GM12892 (cell line): Measurements from ENCODE around the gene IFITM2.
"Not testable (repeated sequence)": the region's sequence is repeated elsewhere in the genome, so short reads cannot be mapped to it uniquely, and the experiment has no call there.

Experiments
- DNase-seq: peaks from one replicate; pipeline ENCODE4 v3.0.0; 2011; ENCODE audit not compliant: insufficient read length
- FAIRE-seq: peaks from 2 replicates; lab custom pipeline; 2011; peaks lifted over from hg19 to GRCh38; lab: Jason Lieb, UNC
- POLR2A ChIP-seq: IDR thresholded peaks from 2 replicates; pipeline ENCODE4 v1.6.1; 2011; ENCODE audit warnings: low read depth, low read length, control low read depth
- POLR2AphosphoS5 ChIP-seq: IDR thresholded peaks from 2 replicates; pipeline ENCODE4 v1.6.1; 2011; ENCODE audit warnings: low read depth, low read length, control low read depth
- TAF1 ChIP-seq: IDR thresholded peaks from 2 replicates; pipeline ENCODE4 v1.6.1; 2011; ENCODE audit warnings: low read depth, mild to moderate bottlenecking, control low read depth, low read length, borderline replicate concordance

Gene IFITM2

DNA sequence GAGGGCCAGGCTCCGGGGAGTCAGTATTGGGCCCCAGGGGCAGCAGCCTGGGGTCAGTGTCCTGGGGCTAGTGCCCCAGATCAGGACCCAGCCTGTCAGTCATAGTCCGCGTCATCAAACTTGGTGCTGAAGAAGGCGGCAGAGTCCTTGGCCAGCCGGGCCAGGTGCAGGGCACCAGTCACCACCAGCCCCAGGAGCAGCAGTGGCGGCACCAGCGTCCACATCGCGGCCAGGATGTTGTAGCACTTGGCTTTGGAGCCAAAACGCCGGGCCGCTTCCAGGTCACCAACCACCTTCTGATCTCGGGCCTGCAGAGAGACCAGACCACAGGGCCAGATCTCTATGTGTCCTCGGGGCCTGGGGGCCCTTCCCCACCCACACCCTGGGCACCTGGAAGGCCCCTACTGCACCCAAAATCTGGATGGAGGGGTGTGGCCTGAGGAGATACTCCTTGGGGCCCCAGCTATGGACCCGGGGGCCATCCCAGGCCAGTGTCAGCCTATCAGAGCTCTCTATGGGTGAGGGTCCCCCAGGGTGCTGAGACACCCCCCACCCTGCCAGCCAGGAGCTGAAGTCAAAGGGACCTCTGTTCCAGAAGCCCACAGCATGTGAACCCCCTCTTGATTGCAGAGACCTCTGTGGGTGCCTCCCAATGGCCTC is 9.1 kb upstream of the IFITM2 start:
- no peak for FAIRE-seq
- no peak for TF ChIP-seq TAF1
- DNase-seq: no peak

DNA sequence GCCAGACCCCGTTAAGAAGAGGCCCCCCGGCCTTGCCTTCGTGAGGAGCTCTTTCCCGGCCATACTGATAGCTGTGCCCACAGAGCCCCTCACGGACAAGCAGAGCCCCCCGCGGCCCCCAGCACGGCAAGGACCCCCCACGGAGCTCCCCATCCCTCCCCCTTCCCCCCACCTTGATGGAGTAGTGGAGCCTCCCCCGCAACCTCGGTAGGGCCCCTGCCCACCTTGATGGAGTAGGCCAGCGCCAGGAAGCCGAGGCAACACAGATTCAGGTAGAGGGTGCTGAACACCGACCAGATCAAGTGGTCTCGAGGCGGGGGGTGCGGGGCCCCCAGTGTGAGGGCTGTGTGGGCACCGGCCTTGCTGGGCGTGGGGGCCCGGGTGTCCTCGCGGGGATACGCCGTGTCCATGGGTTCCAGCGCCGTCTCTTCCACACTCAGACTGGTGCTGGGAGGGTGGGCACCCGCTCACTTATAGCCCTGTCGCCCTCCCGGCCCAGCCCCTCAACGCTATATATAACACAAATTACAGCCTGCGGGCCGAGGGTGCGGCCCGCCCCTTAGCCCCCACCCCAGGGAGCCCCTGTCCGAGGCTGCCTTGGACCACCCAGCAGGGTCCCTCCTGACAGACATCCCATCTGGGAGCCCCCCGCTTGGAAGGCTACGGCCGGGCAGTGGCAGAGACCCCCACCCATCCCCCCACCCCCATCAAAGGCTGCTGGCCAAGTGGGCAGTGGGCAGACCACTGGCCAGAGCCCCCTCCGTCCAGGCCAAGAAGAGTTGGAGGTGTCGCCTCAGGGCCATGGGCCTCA is 8.3 kb upstream of the IFITM2 start, which contains the start of gene IFITM5:
IFITM5 (minus strand) TSS at position 446 of the 811 bp plus-strand sequence; CDS start at position 410, 36 bp downstream.
- no peak for TF ChIP-seq POLR2AphosphoS5
- no peak for TF ChIP-seq TAF1
- TF ChIP-seq POLR2A: no peak
- FAIRE-seq (no peak), DNase-seq (no peak)

DNA sequence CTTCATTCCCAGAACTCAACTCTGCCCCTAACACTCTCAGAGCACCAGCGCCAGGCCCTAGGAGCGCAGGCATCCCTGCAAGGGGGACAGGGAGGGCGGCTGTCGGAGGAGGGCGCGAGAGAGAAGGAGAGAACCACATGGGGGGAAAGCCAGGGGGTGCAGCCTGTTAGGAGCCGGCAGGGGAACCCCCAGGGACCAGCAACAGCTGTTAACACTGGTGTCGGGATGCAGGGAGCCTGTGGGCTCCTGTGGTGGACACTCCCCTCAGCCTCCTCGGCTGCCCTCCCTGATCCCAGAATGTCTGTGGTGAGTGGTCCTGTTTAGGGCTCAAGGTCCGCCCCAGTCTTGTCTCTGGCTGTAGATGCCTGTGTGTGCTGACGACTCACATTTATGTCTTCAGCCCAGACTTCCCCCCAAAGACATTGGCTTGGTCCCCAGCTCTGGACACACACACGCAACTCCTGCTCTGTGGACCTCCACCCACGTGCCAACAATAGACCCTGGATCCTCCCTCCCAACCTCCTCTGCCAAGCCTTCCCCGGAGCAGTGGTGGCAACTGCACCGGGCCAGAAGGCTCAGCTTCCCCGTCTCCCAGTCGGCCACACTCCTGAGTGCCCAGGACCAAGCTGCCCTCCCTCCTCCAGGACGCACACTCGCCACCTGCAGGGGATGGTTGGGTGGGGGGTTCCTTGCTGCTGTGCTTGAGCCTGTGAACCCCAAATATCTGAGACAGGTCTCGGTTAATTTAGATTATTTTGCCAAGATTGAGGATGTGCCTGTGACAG is 7.5 kb upstream of the IFITM2 start:
- TF ChIP-seq TAF1: no peak
- no peak for TF ChIP-seq POLR2A
- no peak for TF ChIP-seq POLR2AphosphoS5
- FAIRE-seq: no peak
- DNase-seq: no peak

DNA sequence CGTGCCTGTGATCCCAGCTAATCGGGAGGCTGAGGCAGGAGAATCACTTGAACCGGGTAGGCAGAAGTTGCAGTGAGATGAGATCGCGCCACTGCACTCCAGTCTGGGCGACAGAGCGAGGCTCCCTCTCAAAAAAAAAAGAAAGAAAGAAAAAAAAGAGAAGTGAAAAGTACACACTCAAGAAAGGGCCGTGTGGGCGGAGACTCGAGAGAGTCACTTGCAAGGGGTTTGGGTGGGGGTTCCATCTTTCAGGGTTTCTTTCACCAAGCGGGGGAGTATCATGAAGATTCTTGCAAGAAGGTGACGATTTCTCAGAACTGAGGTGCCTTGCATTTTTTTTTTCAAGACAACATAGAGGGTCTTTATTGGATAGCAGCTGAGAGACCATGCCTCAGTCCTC is 4.3 kb upstream of the IFITM2 start:
- no peak for TF ChIP-seq POLR2A
- no peak for TF ChIP-seq POLR2AphosphoS5
- no peak for TF ChIP-seq TAF1
- FAIRE-seq: peak; percentile 62
- no peak for DNase-seq

DNA sequence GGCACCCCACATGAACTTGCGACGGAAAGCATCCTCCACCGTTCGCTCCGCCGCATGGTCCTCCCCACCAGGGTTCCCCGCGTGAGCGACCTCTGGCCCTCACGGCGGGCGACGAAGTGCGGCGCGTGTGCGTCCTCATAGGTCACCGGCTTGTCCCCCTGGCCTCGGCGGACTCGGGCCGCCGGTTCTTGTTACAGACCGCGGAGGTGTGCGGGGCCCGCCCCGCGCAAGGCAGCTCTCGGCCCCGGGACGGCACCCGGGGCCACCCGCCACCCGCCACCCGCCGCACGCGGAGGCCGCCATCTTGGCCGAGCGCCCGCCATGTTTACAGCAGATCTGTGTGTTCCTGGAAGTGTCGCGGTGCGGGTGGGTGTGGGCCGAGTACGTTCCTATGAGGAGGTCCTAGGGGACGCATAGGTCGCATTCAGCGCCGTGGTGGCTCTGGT is 3.5 kb upstream of the IFITM2 start:
- FAIRE-seq: no peak
- TF ChIP-seq TAF1: no peak
- TF ChIP-seq POLR2AphosphoS5: no peak
- DNase-seq: no peak

DNA sequence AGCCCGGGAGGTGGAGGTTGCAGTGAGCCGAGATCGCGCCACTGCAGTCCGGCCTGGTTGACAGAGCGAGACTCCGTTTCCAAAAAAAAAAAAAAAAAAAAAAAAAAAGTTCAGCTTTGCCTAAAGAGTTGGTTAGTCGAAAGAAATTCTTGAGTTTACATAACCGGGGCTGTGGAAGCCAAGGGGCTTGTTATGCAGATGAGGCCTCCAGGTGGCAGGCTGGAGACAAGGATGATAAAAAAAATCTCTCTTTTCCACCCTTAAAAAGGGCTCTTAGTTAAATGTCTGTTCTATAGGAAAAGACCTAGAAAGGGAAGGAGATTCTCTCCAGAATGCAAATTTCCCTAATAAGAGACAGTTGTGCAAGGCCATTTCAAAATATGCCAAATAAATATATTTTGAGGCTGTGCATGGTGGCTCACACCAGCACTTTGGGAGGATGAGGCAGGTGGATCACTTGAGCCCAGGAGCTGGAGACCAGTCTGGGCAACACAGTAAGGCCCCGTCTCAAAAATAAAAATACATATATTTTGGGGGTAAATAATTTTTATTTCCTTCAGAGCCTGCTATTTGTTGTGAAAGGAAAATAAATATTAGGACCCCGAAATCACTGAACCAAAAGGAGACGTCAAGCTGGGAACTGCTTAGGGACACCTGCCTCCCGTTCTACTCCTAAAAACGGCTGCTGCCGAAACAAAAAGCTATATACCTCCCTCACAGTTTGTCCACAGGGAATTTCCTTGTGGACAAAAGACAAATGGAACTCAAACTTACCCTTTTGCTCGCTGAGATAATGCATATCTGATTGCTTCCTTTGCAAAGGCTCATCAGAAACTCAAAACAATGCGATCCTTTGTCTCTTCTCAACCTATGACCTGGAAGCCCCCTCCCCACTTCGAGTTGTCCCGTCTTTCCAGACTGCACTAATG is 2.4 kb upstream of the IFITM2 start:
- DNase-seq: no peak

DNA sequence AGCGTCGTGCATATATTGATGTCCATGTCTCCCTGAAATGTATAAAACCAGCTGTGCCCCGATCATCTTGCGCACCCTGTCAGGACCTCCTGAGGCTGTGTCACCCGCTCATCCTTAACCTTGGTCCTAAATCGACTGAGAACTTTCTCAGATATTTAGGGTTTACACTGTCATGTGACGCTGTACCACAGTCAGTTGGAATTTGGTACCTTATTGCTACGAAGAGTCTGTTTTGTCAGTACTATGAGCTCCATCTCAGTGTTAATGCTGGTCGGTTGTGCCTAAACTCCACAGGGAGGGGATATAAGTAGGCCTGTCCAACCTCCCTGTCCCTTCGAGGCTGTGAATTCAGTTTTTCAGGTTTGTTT is 1.8 kb upstream of the IFITM2 start:
- DNase-seq: no peak
- no peak for TF ChIP-seq POLR2A
- no peak for TF ChIP-seq TAF1
- no peak for TF ChIP-seq POLR2AphosphoS5
- FAIRE-seq: no peak

More for the DNA sequence above, 2.4 kb upstream of the IFITM2 start:
- TF ChIP-seq TAF1 (no peak), POLR2A (no peak), POLR2AphosphoS5 (no peak)
- FAIRE-seq: peak; percentile 5

DNA sequence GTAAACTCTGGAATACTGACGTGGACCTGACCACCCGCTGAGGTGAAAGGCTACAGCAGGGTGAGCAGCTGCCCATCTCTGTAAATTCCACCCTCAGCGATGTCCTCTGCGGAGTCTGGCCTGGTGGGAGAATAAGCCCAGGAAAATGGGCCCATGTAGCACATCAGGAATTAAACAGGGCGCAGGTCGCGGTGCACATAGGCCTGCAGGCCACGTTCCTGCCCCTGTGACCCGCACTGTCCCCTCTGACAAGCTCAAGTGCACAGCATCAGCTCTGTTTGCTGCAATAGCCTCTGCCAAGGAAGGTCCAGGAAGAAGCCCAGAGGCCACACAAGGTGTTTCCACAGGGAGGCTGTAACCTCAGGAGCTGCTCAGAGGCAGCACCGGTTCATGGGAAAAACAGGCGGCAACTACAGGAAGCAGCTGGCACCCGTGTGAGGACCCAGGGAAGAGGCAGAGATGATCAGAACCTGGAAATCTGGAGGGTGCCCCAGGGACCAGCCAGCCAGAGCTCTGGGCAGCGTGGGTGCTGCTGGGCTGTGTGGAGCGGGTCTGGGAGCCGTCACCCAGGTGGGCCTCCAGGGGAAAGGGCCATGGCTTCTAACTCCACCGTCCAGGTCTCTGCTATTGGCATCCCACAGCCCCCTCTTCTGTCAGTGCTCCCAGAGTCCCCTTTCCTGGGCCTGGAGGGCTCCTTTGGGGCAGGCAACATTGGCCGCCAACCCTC is 808 bp upstream of the IFITM2 start:
- no peak for DNase-seq
- TF ChIP-seq POLR2AphosphoS5 (no peak), TAF1 (no peak)
- FAIRE-seq: no peak

DNA sequence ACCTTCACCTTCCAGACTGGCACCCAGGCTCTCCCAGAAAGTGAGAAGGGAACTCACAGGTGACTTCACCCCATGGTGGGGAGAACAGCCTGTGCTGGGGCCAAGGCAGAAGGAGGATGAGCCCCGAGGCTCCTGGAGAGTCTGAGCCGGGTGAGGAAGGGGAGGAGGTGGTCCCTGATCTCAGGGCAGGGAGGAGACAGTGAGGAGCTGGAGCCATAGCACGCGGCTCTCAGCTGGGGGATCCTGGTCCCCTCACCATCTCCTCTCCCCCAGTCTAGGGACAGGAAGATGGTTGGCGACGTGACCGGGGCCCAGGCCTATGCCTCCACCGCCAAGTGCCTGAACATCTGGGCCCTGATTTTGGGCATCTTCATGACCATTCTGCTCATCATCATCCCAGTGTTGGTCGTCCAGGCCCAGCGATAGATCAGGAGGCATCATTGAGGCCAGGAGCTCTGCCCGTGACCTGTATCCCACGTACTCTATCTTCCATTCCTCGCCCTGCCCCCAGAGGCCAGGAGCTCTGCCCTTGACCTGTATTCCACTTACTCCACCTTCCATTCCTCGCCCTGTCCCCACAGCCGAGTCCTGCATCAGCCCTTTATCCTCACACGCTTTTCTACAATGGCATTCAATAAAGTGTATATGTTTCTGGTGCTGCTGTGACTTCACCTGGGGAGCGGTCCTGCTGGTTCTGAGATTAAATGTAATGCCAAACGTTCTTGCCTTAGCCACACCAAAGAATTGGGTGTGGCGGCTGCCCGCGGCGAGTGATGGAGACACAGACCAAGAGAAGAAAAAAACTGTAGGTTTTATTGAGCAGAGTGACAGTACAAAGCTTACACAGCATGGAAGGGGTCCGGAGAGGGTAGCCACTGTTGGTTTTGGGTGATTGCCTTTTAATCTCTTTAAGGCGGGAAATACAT is 1.4 kb downstream of the IFITM2 start:
- not testable (repeated sequence) for DNase-seq, FAIRE-seq

DNA sequence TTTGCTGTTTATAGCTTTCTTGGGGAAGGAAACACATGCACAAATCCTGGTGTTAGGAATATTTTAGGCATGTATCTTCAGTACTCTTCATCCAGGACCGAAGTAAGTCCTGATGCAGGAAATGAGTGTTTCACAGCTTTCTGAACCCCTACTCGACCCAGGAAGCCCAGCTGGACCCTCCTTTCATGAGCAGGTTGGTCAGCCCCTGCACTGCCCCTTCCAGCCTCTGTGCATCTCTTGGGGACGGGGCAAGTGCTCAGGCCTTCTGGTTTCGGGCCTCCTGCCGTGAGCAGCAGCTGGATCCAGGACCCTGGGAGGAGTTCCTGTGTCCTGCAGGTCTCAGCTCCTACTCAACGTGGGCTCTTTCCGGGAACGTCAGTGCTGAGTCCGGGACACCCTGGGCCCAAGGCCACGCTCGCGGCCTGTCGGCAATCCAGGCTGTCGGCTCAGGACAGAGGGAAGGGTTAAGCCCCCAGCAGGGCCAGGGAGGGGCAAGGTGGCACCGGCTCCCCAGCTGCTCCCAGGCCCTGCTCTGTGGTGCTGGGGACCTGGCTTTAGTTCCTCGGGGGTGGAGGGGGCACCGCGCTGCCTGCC is 2.5 kb downstream of the IFITM2 start:
- not testable (repeated sequence) for DNase-seq
- peak; percentile 87 for FAIRE-seq

DNA sequence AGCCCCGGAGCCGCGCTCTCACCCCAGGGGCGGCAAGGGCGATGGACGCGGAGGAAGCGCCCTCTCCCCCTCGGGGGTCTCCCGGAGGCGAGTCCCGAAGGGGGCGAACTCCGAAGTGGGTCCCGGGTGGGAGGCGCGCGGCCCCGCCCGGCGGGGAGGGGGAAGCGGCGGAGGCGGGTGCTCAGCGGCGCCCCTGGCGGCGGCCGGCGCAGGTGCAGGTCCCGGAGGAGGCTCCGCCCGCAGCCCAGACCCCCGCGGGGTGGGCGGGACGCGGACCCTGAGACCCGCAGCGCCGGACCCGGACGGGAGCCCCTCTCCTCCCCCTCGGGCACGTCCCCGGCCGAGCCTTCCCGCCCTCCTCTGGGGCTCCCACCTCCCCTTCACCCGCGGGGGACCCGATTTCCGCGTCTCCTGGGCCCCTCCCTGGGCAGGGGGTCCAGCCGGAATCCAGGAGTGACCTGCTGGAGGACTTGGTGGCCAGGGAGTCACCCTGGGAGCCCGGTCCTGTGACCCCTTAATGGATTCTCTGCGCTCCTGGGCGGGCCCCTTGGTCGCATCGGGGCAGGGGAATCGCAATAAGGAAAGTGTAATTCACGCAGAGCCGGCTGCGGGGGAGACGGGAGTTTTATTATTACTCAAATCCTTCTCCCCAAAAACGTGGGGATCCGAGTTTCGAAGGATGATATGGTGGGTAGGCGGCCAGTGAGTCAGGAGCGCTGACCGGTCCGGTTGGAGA is 3.6 kb downstream of the IFITM2 start:
- DNase-seq: not testable (repeated sequence)
- peak; percentile 97 for FAIRE-seq
